ENCODE measurements around the gene PBX3.

The PBX3 gene

DNA sequence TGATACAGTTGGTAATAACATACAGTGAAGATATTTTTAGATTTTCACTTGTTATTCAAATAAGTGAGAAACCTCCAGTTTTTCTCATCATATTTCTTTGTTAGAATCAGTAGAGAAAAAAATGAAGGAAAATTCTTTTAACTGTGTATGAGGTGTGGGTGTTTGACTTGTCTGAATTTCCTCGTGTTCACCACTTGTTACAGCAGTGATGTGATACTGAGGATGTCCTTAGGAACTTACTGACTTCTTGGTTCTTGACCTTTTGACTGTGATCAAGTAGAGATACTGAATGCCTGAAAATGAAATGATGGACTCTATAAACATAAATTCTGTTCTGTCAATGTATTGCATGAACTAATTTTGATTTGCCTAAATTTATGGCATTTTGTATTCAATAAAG is 10.7 kb downstream of the PBX3 start:
- Mint-ChIP-seq H3K4me1 (peaks cover 20% of the 10 kb centered on the region), H3K4me3 (no peak overlapping the region), H3K36me3 (ENCODE audit: low read depth) (peaks cover 9% of the 10 kb centered on the region), H3K27me3 (ENCODE audit: low read depth) (peaks cover 41% of the 10 kb centered on the region), H3K9me3 (no peaks in the 10 kb centered on the region), H3K27ac (no peak overlapping the region)
- no peak for TF ChIP-seq CTCF (IDR thresholded peaks at IDR 0.05; ENCODE audit: unreplicated experiment in 3 of 3)

DNA sequence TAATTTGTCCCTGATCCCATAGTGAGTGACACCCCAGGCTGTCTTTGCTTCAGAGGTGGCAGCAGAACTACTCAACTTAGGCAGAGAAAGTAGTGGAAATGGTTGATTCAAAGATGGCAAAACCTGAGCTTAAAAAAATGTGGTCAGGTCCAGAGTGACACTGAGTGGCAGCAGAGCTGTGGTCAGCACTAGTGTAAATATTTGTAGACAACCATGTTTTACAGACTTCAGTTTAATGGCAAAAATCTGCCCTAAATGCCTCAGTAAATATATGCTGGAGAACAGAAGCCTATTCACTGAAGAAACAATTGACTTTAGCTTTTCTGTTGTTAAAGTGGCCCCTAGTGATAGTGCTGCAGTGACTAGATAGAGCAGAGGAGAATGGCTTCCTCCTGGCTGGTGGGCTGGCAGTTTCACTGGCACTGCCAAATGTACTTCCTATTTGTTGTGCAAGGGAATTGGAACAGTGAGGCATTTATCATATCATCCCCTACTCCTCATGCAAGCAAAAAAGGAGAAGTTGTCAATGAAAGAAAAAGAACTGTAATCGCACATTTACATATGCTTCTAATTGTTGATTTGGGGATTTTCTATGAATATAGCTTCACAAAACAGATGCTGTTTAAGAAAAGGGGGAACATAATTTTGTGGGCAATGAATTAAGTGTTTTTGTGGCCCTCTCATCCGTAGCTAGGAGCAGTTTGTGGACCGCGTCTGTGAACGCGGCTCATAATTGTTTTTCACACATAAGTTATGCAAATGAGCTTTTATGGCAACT is 12.0 kb downstream of the PBX3 start:
- H3K4me3 Mint-ChIP-seq: peak overlapping the region in 2 of 3 experiments; percentile 9 to 30
- H3K27me3 Mint-ChIP-seq (ENCODE audit: low read depth): peaks cover 40% of the 10 kb centered on the region
- H3K36me3 Mint-ChIP-seq (ENCODE audit: low read depth): peaks cover 9% of the 10 kb centered on the region
- peaks cover 33% of the 10 kb centered on the region for H3K4me1 Mint-ChIP-seq
- TF ChIP-seq CTCF (IDR thresholded peaks at IDR 0.05; ENCODE audit: unreplicated experiment in 3 of 3): no peak
- H3K9me3 Mint-ChIP-seq: no peaks in the 10 kb centered on the region
- peak overlapping the region in 1 of 3 experiments; percentile 29 for H3K27ac Mint-ChIP-seq

DNA sequence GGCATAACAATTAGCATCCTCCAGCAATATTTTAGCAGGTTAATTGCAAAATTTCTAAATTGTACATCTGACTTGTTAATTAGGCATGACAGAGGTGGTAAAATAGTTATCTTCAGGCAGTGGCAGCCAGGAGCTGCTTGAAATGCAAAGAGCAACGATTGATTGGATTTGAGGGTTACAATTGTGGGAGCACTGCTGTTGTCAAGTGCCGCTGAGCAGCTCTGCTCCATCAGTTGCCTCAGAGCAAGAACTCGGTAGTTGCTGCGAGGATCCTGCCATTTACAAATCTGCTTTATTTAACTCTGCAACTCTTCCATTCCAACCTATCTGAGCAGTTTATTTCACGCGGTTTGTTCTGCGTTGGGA is 12.6 kb downstream of the PBX3 start:
- no peak for TF ChIP-seq CTCF (IDR thresholded peaks at IDR 0.05; ENCODE audit: unreplicated experiment in 3 of 3)
- Mint-ChIP-seq H3K4me1 (peaks cover 39% of the 10 kb centered on the region), H3K27me3 (ENCODE audit: low read depth) (peaks cover 39% of the 10 kb centered on the region), H3K27ac (no peak overlapping the region), H3K36me3 (ENCODE audit: low read depth) (peaks cover 9% of the 10 kb centered on the region), H3K4me3 (peak overlapping the region in 2 of 3 experiments; percentile 30 to 46), H3K9me3 (no peaks in the 10 kb centered on the region)

- Mint-ChIP-seq H3K4me3 (no peak overlapping the region), H3K27ac (no peak overlapping the region), H3K9me3 (no peaks in the 10 kb centered on the region), H3K36me3 (ENCODE audit: low read depth) (peaks cover 5% of the 10 kb centered on the region), H3K27me3 (ENCODE audit: low read depth) (peaks cover 38% of the 10 kb centered on the region), H3K4me1 (peaks cover 39% of the 10 kb centered on the region)
- no peak for TF ChIP-seq CTCF (IDR thresholded peaks at IDR 0.05; ENCODE audit: unreplicated experiment in 3 of 3)
Observed at GRCh38 chr9:125760537-125760936, 13.4 kb downstream of the PBX3 start.

DNA sequence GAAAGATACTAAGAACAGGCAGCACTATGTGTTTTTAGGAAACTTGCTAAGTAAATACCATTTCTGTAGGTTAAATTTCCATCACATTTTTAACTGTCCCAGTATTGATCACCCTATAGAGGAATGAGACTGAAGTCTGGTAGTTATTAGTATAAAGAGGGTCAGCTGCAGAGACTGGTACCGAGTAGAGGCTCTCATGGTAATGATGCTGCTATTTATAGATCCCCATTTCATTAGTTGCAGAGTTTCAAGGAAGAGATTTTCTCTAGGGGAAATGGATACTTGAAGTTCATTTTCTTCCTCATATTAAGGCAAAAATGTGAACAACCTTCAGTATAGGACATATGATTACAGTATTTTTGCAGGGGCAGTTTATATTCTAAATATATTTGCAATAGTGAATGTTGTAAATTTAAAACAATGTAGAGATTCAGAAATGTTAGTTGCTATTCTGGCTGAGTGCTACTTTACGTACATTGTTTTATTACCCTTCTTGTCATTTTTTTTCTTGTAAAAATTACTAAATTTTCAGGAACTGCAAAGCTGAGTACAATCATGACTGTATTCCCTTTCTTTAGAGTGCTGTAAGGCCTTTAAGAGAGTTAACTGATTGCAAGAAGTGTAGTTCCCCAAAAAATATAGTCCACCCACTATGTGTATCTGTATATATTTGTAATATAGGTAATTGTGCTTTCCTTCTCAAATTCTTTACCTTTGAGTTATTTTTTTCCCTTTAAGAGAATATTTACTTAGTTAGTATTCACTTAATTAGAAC is 14.7 kb downstream of the PBX3 start:
- Mint-ChIP-seq H3K36me3 (ENCODE audit: low read depth) (no peaks in the 10 kb centered on the region), H3K9me3 (no peaks in the 10 kb centered on the region), H3K27me3 (ENCODE audit: low read depth) (peaks cover 36% of the 10 kb centered on the region), H3K27ac (no peak overlapping the region), H3K4me3 (no peak overlapping the region), H3K4me1 (peaks cover 39% of the 10 kb centered on the region)
- no peak for TF ChIP-seq CTCF (IDR thresholded peaks at IDR 0.05; ENCODE audit: unreplicated experiment in 3 of 3)

All from nephron (organoid).